PC-9 (cell line): Measurements from ENCODE around the gene ATP6V1G3. TPM values are rescaled to one million over a fixed set of nuclear protein-coding genes. Genes with fewer than 3 reads are reported as not detected.

Experiments used
- BruUV-seq: library from RNA; stranded (reverse); fragments of 400-500 nt; replicated peaks from 2 replicates; lab custom pipeline; 2021; lab: Mats Ljungman, UMichigan
- CTCF ChIA-PET: fragments of 300-600 bp; sonication (Branson Sonifier 250); formaldehyde crosslinking; loops from one replicate; lab custom pipeline; 2022; ENCODE audit warnings: antibody characterized with exemption; lab: Charles Lee
- POLR2A ChIA-PET: fragments of 300-600 bp; sonication (Branson Sonifier 250); formaldehyde crosslinking; loops from one replicate; lab custom pipeline; 2022; ENCODE audit warnings: antibody characterized with exemption; ENCODE audit not compliant: unreplicated experiment; lab: Charles Lee
- DNase-seq, 2 experiments: peaks; one replicate each; pipeline versions ENCODE4 v3.0.0 to v3.0.0-alpha.2; 2015 to 2022; ENCODE audit warnings: mixed read lengths in 1 of 2
- H2AFZ ChIP-seq: fragments of 200-600 bp; sonication (generic); 2 replicates; pipeline ENCODE4 v1.8.1; 2017; ENCODE audit warnings: antibody characterized with exemption
- H3F3A ChIP-seq: fragments of 200-600 bp; sonication (generic); 2 replicates; pipeline ENCODE4 v1.8.1; 2017; ENCODE audit warnings: antibody characterized with exemption, mild to moderate bottlenecking, low read depth; ENCODE audit not compliant: insufficient read depth
- H3K27ac ChIP-seq: fragments of 200-600 bp; sonication (generic); 2 replicates; pipeline ENCODE4 v1.6.1; 2016; ENCODE audit warnings: mixed run types
- H3K27me3 ChIP-seq: fragments of 200-600 bp; sonication (generic); 2 replicates; pipeline ENCODE4 v1.6.1; 2016; ENCODE audit warnings: low read depth, mixed run types; ENCODE audit not compliant: insufficient read depth
- H3K36me3 ChIP-seq: fragments of 200-600 bp; sonication (generic); 2 replicates; pipeline ENCODE4 v1.6.1; 2016; ENCODE audit warnings: low read depth, mixed run types
- H3K4me1 ChIP-seq: fragments of 200-600 bp; sonication (generic); replicated peaks from 2 replicates; pipeline ENCODE4 v1.6.1; 2016; ENCODE audit warnings: mixed run types; ENCODE audit not compliant: insufficient read depth
- H3K4me2 ChIP-seq: fragments of 200-600 bp; sonication (generic); 2 replicates; pipeline ENCODE4 v1.6.1; 2017; ENCODE audit warnings: mixed run types
- H3K4me3 ChIP-seq: fragments of 200-600 bp; sonication (generic); 2 replicates; pipeline ENCODE4 v1.6.1; 2016; ENCODE audit warnings: mixed run types
- H3K79me2 ChIP-seq: fragments of 200-600 bp; sonication (generic); 2 replicates; pipeline ENCODE4 v1.6.1; 2017; ENCODE audit warnings: low read depth, mixed run types
- H3K9me2 ChIP-seq: fragments of 200-600 bp; sonication (generic); 2 replicates; pipeline ENCODE4 v1.8.1; 2017; ENCODE audit warnings: mild to moderate bottlenecking; ENCODE audit not compliant: insufficient read depth
- H3K9me3 ChIP-seq: fragments of 200-600 bp; sonication (generic); 2 replicates; pipeline ENCODE4 v1.8.1; 2016; ENCODE audit warnings: low read depth; ENCODE audit not compliant: insufficient read depth
- H4K20me1 ChIP-seq: fragments of 200-600 bp; sonication (generic); 2 replicates; pipeline ENCODE4 v1.8.1; 2017; ENCODE audit not compliant: insufficient read depth
- CTCF ChIP-seq: fragments of 200-600 bp; sonication (generic); conservative IDR thresholded peaks from 2 replicates; pipeline ENCODE4 v1.6.1; 2017; ENCODE audit warnings: mixed run types, antibody characterized with exemption, mild to moderate bottlenecking, moderate library complexity
- EZH2 ChIP-seq: fragments of 200-600 bp; sonication (generic); IDR thresholded peaks from 2 replicates; pipeline ENCODE4 v1.8.0; 2017; ENCODE audit warnings: antibody characterized with exemption, low read depth
- intact Hi-C: fragments of 100-400 bp; cut with micrococcal nuclease; formaldehyde crosslinking; loops from one replicate; pipeline ENCODE4 v1.10.0; 2022; ENCODE audit not compliant: unreplicated experiment
- total RNA-seq: library from RNA; stranded (reverse); gene quantifications from 2 replicates; pipeline ENCODE4 v1.2.3, GENCODE V29; 2021

ATP6V1G3 gene
- total RNA-seq, 1 experiment from 2014 or later = not detected

GRCh38 chr1:198558402-198558801 is 17.9 kb upstream of the ATP6V1G3 start:
- Histone ChIP-seq H3F3A (no peaks in the 10 kb centered on the region), H3K79me2 (no peaks in the 10 kb centered on the region), H2AFZ (no peak overlapping the region), H3K9me3 (no peaks in the 10 kb centered on the region), H3K4me1 (peaks cover 4% of the 10 kb centered on the region; the same call in 1 of the 2 replicates), H3K4me2 (no peak overlapping the region), H3K27me3 (no peaks in the 10 kb centered on the region), H3K4me3 (no peak overlapping the region), H3K27ac (no peak overlapping the region), H3K36me3 (no peaks in the 10 kb centered on the region), H3K9me2 (no peaks in the 10 kb centered on the region), H4K20me1 (no peaks in the 10 kb centered on the region)
- no peak for DNase-seq
- no TSS peak for BruUV-seq
- CTCF ChIA-PET = no interaction called here
- POLR2A ChIA-PET = no interaction called here
- TF ChIP-seq EZH2 (no peak), CTCF (no peak)
- intact Hi-C loops = no loop called here

GRCh38 chr1:198556971-198557370 is 16.5 kb upstream of the ATP6V1G3 start:
- BruUV-seq = no TSS peak
- Histone ChIP-seq H3K4me2 (no peak overlapping the region), H4K20me1 (no peaks in the 10 kb centered on the region), H3K27ac (no peak overlapping the region), H3K27me3 (no peaks in the 10 kb centered on the region), H3K9me3 (no peaks in the 10 kb centered on the region), H3K9me2 (no peaks in the 10 kb centered on the region), H3K4me1 (no peaks in the 10 kb centered on the region), H3K79me2 (no peaks in the 10 kb centered on the region), H3K4me3 (no peak overlapping the region), H3F3A (no peaks in the 10 kb centered on the region), H2AFZ (no peak overlapping the region), H3K36me3 (no peaks in the 10 kb centered on the region)
- CTCF ChIA-PET = no interaction called here
- TF ChIP-seq EZH2 (no peak), CTCF (no peak)
- intact Hi-C loops = no loop called here
- DNase-seq = no peak
- POLR2A ChIA-PET = no interaction called here

DNA sequence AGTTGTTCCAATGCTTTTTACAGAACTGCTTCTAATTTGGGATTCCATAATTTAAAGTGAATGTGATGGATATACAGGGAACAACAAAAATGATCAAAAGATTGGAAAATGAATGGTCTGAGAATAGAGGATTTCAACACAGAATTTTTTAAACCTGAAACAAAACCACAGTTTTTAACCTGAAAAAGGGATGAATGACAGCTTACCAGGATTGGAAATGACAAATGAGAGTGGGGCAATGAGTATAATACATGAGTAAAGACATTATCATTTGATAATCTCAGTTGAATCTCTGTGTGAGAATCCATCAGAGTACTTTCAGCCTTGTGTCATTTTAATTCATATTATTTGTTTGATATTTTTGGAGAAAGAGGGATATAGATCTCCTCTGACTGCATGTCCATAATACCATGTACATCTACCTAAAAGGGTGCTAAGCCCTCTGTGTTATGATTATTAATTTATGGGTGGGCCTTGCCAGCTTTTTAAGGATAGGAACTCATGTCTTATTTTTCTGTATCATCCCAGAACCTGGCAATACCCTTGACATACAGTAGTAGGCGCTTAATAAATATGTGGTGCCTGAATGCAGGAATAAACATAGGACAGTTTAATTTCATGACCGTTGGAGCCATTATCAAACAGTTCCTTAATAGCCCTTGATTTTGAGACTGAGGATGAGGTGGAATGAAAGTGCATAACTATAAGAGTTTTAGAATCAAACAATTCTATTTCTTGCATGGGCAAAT is 12.4 kb upstream of the ATP6V1G3 start:
- no peaks in the 10 kb centered on the region for H3K36me3 ChIP-seq
- H3K79me2 ChIP-seq = no peaks in the 10 kb centered on the region

More for the DNA sequence above, 12.4 kb upstream of the ATP6V1G3 start:
- ChIA-PET CTCF (no interaction called here), POLR2A (no interaction called here)
- no peak overlapping the region for H3K27ac ChIP-seq
- DNase-seq = no peak
- H3K4me3 ChIP-seq = no peak overlapping the region
- no peaks in the 10 kb centered on the region for H3K9me3 ChIP-seq
- H3K9me2 ChIP-seq = 0 out of 2 replicates have a peak, but pooled peaks cover 11% of the 10 kb centered on the region
- H3K4me1 ChIP-seq = no peaks in the 10 kb centered on the region
- no peak overlapping the region for H3K4me2 ChIP-seq
- H3F3A ChIP-seq = no peaks in the 10 kb centered on the region
- no peaks in the 10 kb centered on the region for H4K20me1 ChIP-seq
- no peaks in the 10 kb centered on the region for H3K27me3 ChIP-seq
- no TSS peak for BruUV-seq
- no peak overlapping the region for H2AFZ ChIP-seq
- intact Hi-C loops = no loop called here
- TF ChIP-seq EZH2 (no peak), CTCF (no peak; the same call in 1 of the 2 replicates)
